Peyer's patch (tissue), 4 donors: Measurements from ENCODE around the gene TTLL5. TPM values are rescaled to one million over a fixed set of nuclear protein-coding genes. Genes with fewer than 3 reads are reported as not detected.

Experiments
- DNase-seq, 3 donors: peaks; one replicate each; pipeline ENCODE4 v3.0.0-alpha.2; 2017 to 2019
- H3K27ac ChIP-seq, 4 donors: fragments of 200-600 bp; sonication (generic); one replicate each; pipeline ENCODE4 v1.5.1; 2016 to 2019
- H3K27me3 ChIP-seq, 2 donors: fragments of 200-600 bp; sonication (generic); one replicate each; pipeline ENCODE4 v1.5.1; 2019
- H3K36me3 ChIP-seq, 3 donors: fragments of 200-600 bp; sonication (generic); one replicate each; pipeline ENCODE4 v1.5.1; 2016 to 2019
- H3K4me1 ChIP-seq, 4 donors: fragments of 200-600 bp; sonication (generic); one replicate each; pipeline ENCODE4 v1.5.1; 2016 to 2019
- H3K4me3 ChIP-seq, 4 donors: fragments of 200-600 bp; sonication (generic); 1 replicate in 3 of 4; 2 replicates in 1 of 4; pipeline ENCODE4 v1.5.1; 2016 to 2019; ENCODE audit warnings: mild to moderate bottlenecking in 1 of 4
- H3K9me3 ChIP-seq, 4 donors: fragments of 200-600 bp; sonication (generic); one replicate each; pipeline ENCODE4 v1.5.1; 2016 to 2019; ENCODE audit warnings: mild to moderate bottlenecking in 1 of 4
- POLR2A ChIP-seq, 2 donors: fragments of 450-650 bp; IDR thresholded peaks; one replicate each; pipeline ENCODE4 v1.5.1; 2017; ENCODE audit warnings: antibody characterized with exemption in 2 of 2, mild to moderate bottlenecking in 2 of 2, moderate library complexity in 2 of 2
- total RNA-seq, 4 donors: library from RNA; depleted of rRNA; stranded (reverse); fragments of >200 nt; gene quantifications; one replicate each; pipeline ENCODE4 v1.1.0, GENCODE V29; 2016
- TF ChIP-seq, protein P1 (sequence below), 6 experiments: fragments of 450-650 bp in 4 of 6; fragments of 200-600 bp in 2 of 6; sonication (generic) in 1 of 6; IDR thresholded peaks; one replicate each; pipeline ENCODE4 v1.5.1; 2017 to 2019; ENCODE audit warnings: antibody characterized with exemption in 6 of 6, mild to moderate bottlenecking in 3 of 6, moderate library complexity in 1 of 6

Gene TTLL5
- total RNA-seq, 4 donors from 2014 or later = 33.6 to 82.5 (median 46.4) TPM

- H3K4me3 ChIP-seq = no peak overlapping the region
- no peaks in the 10 kb centered on the region for H3K4me1 ChIP-seq
- peak in 1 of 3 donors; percentile 52 for DNase-seq
- no peaks in the 10 kb centered on the region for H3K27me3 ChIP-seq
- H3K27ac ChIP-seq = no peak overlapping the region
- no peaks in the 10 kb centered on the region for H3K36me3 ChIP-seq
- TF ChIP-seq, protein P1, sequence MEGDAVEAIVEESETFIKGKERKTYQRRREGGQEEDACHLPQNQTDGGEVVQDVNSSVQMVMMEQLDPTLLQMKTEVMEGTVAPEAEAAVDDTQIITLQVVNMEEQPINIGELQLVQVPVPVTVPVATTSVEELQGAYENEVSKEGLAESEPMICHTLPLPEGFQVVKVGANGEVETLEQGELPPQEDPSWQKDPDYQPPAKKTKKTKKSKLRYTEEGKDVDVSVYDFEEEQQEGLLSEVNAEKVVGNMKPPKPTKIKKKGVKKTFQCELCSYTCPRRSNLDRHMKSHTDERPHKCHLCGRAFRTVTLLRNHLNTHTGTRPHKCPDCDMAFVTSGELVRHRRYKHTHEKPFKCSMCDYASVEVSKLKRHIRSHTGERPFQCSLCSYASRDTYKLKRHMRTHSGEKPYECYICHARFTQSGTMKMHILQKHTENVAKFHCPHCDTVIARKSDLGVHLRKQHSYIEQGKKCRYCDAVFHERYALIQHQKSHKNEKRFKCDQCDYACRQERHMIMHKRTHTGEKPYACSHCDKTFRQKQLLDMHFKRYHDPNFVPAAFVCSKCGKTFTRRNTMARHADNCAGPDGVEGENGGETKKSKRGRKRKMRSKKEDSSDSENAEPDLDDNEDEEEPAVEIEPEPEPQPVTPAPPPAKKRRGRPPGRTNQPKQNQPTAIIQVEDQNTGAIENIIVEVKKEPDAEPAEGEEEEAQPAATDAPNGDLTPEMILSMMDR (IDR thresholded peaks at IDR 0.05) = no peak
- TF ChIP-seq POLR2A (IDR thresholded peaks at IDR 0.05) = no peak
- no peaks in the 10 kb centered on the region for H3K9me3 ChIP-seq
Observed at GRCh38 chr14:75806352-75806832, 145.3 kb downstream of the TTLL5 start.

DNA sequence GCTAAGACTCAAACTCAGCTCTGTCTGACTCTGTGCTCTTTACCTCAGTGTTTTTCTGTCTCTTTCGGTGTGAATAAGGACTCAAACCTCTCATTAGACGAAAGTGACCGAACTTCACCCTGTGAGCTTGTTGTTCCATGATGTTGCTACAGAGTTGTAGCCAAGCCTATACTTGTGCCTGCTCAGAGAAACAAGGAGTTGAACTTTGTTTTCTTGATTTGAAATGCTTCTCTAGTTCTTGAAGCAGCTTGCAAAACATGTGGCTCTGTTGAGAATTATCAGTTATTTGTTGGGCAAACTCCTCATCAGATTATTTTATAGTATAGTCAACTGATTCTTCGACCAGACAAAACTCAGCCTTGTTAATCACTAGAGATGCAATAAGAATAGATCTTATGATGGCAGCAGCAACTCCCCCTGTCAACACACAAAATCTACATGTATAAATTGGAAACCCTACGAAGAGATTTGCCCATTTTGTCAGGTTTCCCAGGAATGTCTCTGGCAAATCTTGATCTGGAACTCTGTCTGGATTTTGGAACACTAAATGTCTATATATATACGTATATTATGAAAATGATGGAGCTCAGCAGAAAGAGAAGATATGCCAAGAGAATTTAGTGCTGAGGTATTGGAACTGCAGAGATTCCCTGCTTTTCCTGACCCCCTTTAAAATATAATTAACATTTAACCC lies 146.8 kb downstream of the TTLL5 start:
- no peaks in the 10 kb centered on the region for H3K4me1 ChIP-seq
- no peak overlapping the region for H3K27ac ChIP-seq
- H3K27me3 ChIP-seq = no peaks in the 10 kb centered on the region
- no peak overlapping the region for H3K4me3 ChIP-seq
- TF ChIP-seq, protein P1 (IDR thresholded peaks at IDR 0.05) = no peak
- no peak for TF ChIP-seq POLR2A (IDR thresholded peaks at IDR 0.05)
- DNase-seq = no peak
- H3K9me3 ChIP-seq = no peaks in the 10 kb centered on the region
- H3K36me3 ChIP-seq = no peaks in the 10 kb centered on the region

GRCh38 chr14:75811136-75811829 lies 150.2 kb downstream of the TTLL5 start:
- no peaks in the 10 kb centered on the region for H3K4me1 ChIP-seq
- no peak overlapping the region for H3K27ac ChIP-seq
- no peak overlapping the region for H3K4me3 ChIP-seq
- no peak for DNase-seq
- no peaks in the 10 kb centered on the region for H3K9me3 ChIP-seq
- peaks cover 0 to 2% (median 0%) of the 10 kb centered on the region in 3 donors for H3K36me3 ChIP-seq
- H3K27me3 ChIP-seq = no peaks in the 10 kb centered on the region
- no peak for TF ChIP-seq POLR2A (IDR thresholded peaks at IDR 0.05)
- TF ChIP-seq, protein P1 (IDR thresholded peaks at IDR 0.05) = no peak

- Histone ChIP-seq H3K4me1 (no peaks in the 10 kb centered on the region), H3K27ac (no peak overlapping the region), H3K27me3 (no peaks in the 10 kb centered on the region), H3K36me3 (peaks cover 0 to 2% (median 0%) of the 10 kb centered on the region in 3 donors), H3K9me3 (no peaks in the 10 kb centered on the region), H3K4me3 (no peak overlapping the region)
- no peak for TF ChIP-seq POLR2A (IDR thresholded peaks at IDR 0.05)
- TF ChIP-seq, protein P1 (IDR thresholded peaks at IDR 0.05) = no peak
- no peak for DNase-seq
Observed at GRCh38 chr14:75811872-75812499, 150.9 kb downstream of the TTLL5 start.

DNA sequence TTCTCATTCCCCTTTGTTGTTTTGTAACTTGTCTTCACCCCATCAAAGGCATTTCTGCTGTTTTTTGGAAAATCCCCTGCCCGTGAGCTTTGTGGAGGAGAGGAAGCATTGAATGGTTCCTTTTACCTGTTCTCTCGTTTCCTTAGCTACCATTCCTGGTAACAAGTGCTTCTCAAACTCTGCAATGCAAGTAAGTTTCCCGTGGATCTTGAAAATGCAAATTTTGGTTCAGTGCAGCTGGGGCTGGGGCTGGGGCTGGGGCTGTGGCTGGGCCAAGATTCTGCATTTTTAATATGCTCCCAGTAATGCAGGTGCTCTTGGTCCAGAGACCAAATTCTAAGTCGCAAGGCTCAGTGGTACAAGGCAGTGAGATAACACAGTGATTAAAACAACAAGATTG lies 151.6 kb downstream of the TTLL5 start:
- no peak for DNase-seq
- H3K4me1 ChIP-seq = no peaks in the 10 kb centered on the region
- H3K27ac ChIP-seq = no peak overlapping the region
- H3K9me3 ChIP-seq = no peaks in the 10 kb centered on the region
- H3K36me3 ChIP-seq = peaks cover 0 to 2% (median 0%) of the 10 kb centered on the region in 3 donors
- H3K27me3 ChIP-seq = no peaks in the 10 kb centered on the region
- no peak overlapping the region for H3K4me3 ChIP-seq
- no peak for TF ChIP-seq POLR2A (IDR thresholded peaks at IDR 0.05)
- TF ChIP-seq, protein P1 (IDR thresholded peaks at IDR 0.05) = no peak
